Measurements from ENCODE around the gene RPIA. TPM values are rescaled to one million over a fixed set of nuclear protein-coding genes. Genes with fewer than 3 reads are reported as not detected.

RPIA gene
- total RNA-seq, 2 experiments from 2014 or later: 31.6 to 68.1 TPM

- DNase-seq (ENCODE audit: low spot score): no peak
- ChIA-PET CTCF (ENCODE audit: unreplicated experiment) (no interaction called here), POLR2A (interaction anchor here (0.6 to 1.5 kb wide), 2 partner anchors 9 to 116 kb away, joined by 3 read pairs; no protein-coding TSS in a partner anchor)
- Histone ChIP-seq H4K20me1 (ENCODE audit: insufficient read depth, low read length) (no peaks in the 10 kb centered on the region), H3K4me1 (ENCODE audit: insufficient read depth, low read length, poor library complexity, severe bottlenecking) (no peaks in the 10 kb centered on the region), H3K36me3 (ENCODE audit: insufficient read depth, low read length) (peaks cover 31% of the 10 kb centered on the region), H3K9me3 (ENCODE audit: low read length) (peaks cover 9% of the 10 kb centered on the region; the same call in 1 of the 2 replicates), H3K27ac (ENCODE audit: low read depth, low read length, poor library complexity, severe bottlenecking) (no peak overlapping the region), H3K79me2 (ENCODE audit: insufficient read depth, low read depth, low read length) (peaks cover 9% of the 10 kb centered on the region; the same call in 1 of the 2 replicates), H3K4me2 (ENCODE audit: low read length) (no peak overlapping the region), H3K9me2 (ENCODE audit: insufficient read depth, low read length) (no peaks in the 10 kb centered on the region), H3K4me3 (ENCODE audit: low read depth, low read length, poor library complexity, severe bottlenecking) (no peak overlapping the region), H2AFZ (ENCODE audit: low read length) (no peak overlapping the region)
- intact Hi-C loops (cut with micrococcal nuclease; ENCODE audit: unreplicated experiment): no loop called here
- no TSS peak for BruUV-seq (replicated peaks)
- TF ChIP-seq CTCF (conservative IDR thresholded peaks at IDR 0.05; ENCODE audit: low read length) (no peak), EZH2phosphoT487 (IDR thresholded peaks at IDR 0.05; ENCODE audit: borderline replicate concordance, low read depth, low read length) (no peak)
Observed at GRCh38 chr2:88724643-88725332, 33.3 kb downstream of the RPIA start.

GRCh38 chr2:88729061-88729745 is 37.7 kb downstream of the RPIA start:
- POLR2A ChIA-PET: no interaction called here

More at GRCh38 chr2:88729061-88729745, 37.7 kb downstream of the RPIA start:
- Histone ChIP-seq H4K20me1 (ENCODE audit: insufficient read depth, low read length) (no peaks in the 10 kb centered on the region), H3K4me1 (ENCODE audit: insufficient read depth, low read length, poor library complexity, severe bottlenecking) (no peaks in the 10 kb centered on the region), H3K36me3 (ENCODE audit: insufficient read depth, low read length) (peaks cover 28% of the 10 kb centered on the region; the same call in 1 of the 2 replicates), H3K9me2 (ENCODE audit: insufficient read depth, low read length) (no peaks in the 10 kb centered on the region), H3K4me3 (ENCODE audit: low read depth, low read length, poor library complexity, severe bottlenecking) (no peak overlapping the region), H3K27ac (ENCODE audit: low read depth, low read length, poor library complexity, severe bottlenecking) (no peak overlapping the region), H3K4me2 (ENCODE audit: low read length) (no peak overlapping the region), H3K9me3 (ENCODE audit: low read length) (no peaks in the 10 kb centered on the region), H3K79me2 (ENCODE audit: insufficient read depth, low read depth, low read length) (no peaks in the 10 kb centered on the region; the same call in 1 of the 2 replicates), H2AFZ (ENCODE audit: low read length) (no peak overlapping the region)
- CTCF ChIA-PET (ENCODE audit: unreplicated experiment): no interaction called here
- no peak for DNase-seq (ENCODE audit: low spot score)
- intact Hi-C loops (cut with micrococcal nuclease; ENCODE audit: unreplicated experiment): no loop called here
- TF ChIP-seq EZH2phosphoT487 (IDR thresholded peaks at IDR 0.05; ENCODE audit: borderline replicate concordance, low read depth, low read length) (no peak), CTCF (conservative IDR thresholded peaks at IDR 0.05; ENCODE audit: low read length) (no peak)
- BruUV-seq (replicated peaks): no TSS peak
